Common myeloid progenitor, CD34-positive (primary cell): Measurements from ENCODE around the gene ACSL6. TPM values are rescaled to one million over a fixed set of nuclear protein-coding genes. Genes with fewer than 3 reads are reported as not detected.

ENCODE experiments used
- CTCF ChIA-PET: fragments of 350-600 bp; sonication (Branson Sonifier 250); formaldehyde crosslinking; loops from one replicate; lab custom pipeline; 2021; ENCODE audit warnings: antibody characterized with exemption; lab: Charles Lee
- POLR2A ChIA-PET: fragments of 350-600 bp; sonication (Branson Sonifier 250); formaldehyde crosslinking; loops from one replicate; lab custom pipeline; 2021; ENCODE audit warnings: antibody characterized with exemption; lab: Charles Lee
- DNase-seq, 3 donors: peaks; one replicate each; pipeline versions ENCODE4 v3.0.0 to v3.0.0-alpha.2; 2013
- H3K27ac ChIP-seq, 2 experiments: 1 replicate in 1 of 2; 2 replicates in 1 of 2; pipeline ENCODE4 v1.7.0; 2013; ENCODE audit warnings: inconsistent platforms in 2 of 2, low read length in 2 of 2, mild to moderate bottlenecking in 2 of 2, low read depth in 1 of 2, moderate library complexity in 1 of 2; ENCODE audit not compliant: severe bottlenecking in 2 of 2, insufficient read depth in 1 of 2, poor library complexity in 1 of 2
- H3K27me3 ChIP-seq, 5 experiments: replicated peaks in 2 of 5; 1 replicate in 3 of 5; 2 replicates in 2 of 5; pipeline versions ENCODE4 v1.6.1 to v1.7.0; 2013; ENCODE audit warnings: low read length in 4 of 5, mild to moderate bottlenecking in 2 of 5, moderate library complexity in 2 of 5, inconsistent platforms in 1 of 5; ENCODE audit not compliant: insufficient read depth in 5 of 5, control insufficient read depth in 4 of 5
- H3K36me3 ChIP-seq, 4 experiments: 1 replicate in 2 of 4; 2 replicates in 2 of 4; pipeline versions ENCODE4 v1.6.1 to v1.7.0; 2013; ENCODE audit warnings: low read length in 3 of 4, control low read depth in 1 of 4, mild to moderate bottlenecking in 1 of 4; ENCODE audit not compliant: control insufficient read depth in 4 of 4, insufficient read depth in 4 of 4
- H3K4me1 ChIP-seq, 4 experiments: 1 replicate in 3 of 4; 2 replicates in 1 of 4; pipeline versions ENCODE4 v1.6.1 to v1.7.1; 2013; ENCODE audit warnings: low read length in 3 of 4, mild to moderate bottlenecking in 3 of 4, control low read depth in 1 of 4, inconsistent platforms in 1 of 4, moderate library complexity in 1 of 4; ENCODE audit not compliant: control insufficient read depth in 4 of 4, insufficient read depth in 4 of 4; ENCODE audit errors: control extremely low read depth in 1 of 4
- H3K4me3 ChIP-seq, 7 experiments: 1 replicate in 4 of 7; 2 replicates in 3 of 7; pipeline versions ENCODE4 v1.5.1 to v1.7.0; 2013; ENCODE audit warnings: mild to moderate bottlenecking in 7 of 7, low read length in 6 of 7, moderate library complexity in 6 of 7, inconsistent platforms in 2 of 7, low read depth in 2 of 7, control low read depth in 1 of 7; ENCODE audit not compliant: insufficient read depth in 4 of 7, control insufficient read depth in 1 of 7; ENCODE audit errors: extremely low read depth in 1 of 7
- H3K9me3 ChIP-seq, 5 experiments: 1 replicate in 4 of 5; 2 replicates in 1 of 5; pipeline versions ENCODE4 v1.6.1 to v1.7.1; 2013; ENCODE audit warnings: low read length in 4 of 5, mild to moderate bottlenecking in 2 of 5, inconsistent platforms in 1 of 5, low read depth in 1 of 5, moderate library complexity in 1 of 5; ENCODE audit not compliant: control insufficient read depth in 4 of 5, insufficient read depth in 2 of 5; ENCODE audit errors: control extremely low read depth in 1 of 5
- WGBS: methylation state at CpG from one replicate; pipeline ENCODE4 v1.1.5; 2013; ENCODE audit not compliant: insufficient coverage; 5-methylcytosine and 5-hydroxymethylcytosine counted together
- polyA plus RNA-seq: library from polyadenylated mRNA; unstranded; fragments of 120-200 nt; gene quantifications from one replicate; pipeline ENCODE4 v1.2.1, GENCODE V29; 2013

The ACSL6 gene
- polyA plus RNA-seq = 0.03 TPM

GRCh38 chr5:132011622-132012343 is at the start of gene ACSL6:
Gene ACSL6 (minus strand): TSS chr5:132011658. CDS start chr5:132011553, 105 bp downstream.
- H3K27ac ChIP-seq = no peak within 1 kb of the TSS
- peak in 2 of 3 donors; percentile 40 to 61 for DNase-seq
- no peaks in the 10 kb centered on the region for H3K9me3 ChIP-seq
- WGBS = 4% methylated on average over 60 of the region's 63 CpGs
- CTCF ChIA-PET = interaction anchor here (1.0 to 8.1 kb wide), 9 partner anchors 10 to 589 kb away, joined by 3 to 126 read pairs (median 5); no protein-coding TSS in a partner anchor
- H3K36me3 ChIP-seq = no peaks in the 10 kb centered on the region
- peaks cover 0 to 41% (median 18%) of the 10 kb centered on the region in 5 experiments for H3K27me3 ChIP-seq
- POLR2A ChIA-PET = no interaction called here
- H3K4me3 ChIP-seq = peak within 1 kb of the TSS; percentile 21 to 72 (median 55)
- H3K4me1 ChIP-seq = peaks cover 0 to 21% (median 14%) of the 10 kb centered on the region in 4 experiments

- CTCF ChIA-PET = interaction anchor here (0.7 to 5.0 kb wide), 8 partner anchors 10 to 470 kb away, joined by 3 to 34 read pairs (median 6); partner anchors contain the start of genes ACSL6 and FNIP1
- no peak within 1 kb of the TSS for H3K27ac ChIP-seq
- 83% methylated on average over 11 of the region's 16 CpGs for WGBS
- POLR2A ChIA-PET = no interaction called here
- H3K4me3 ChIP-seq = no peak within 1 kb of the TSS
- no peaks in the 10 kb centered on the region for H3K27me3 ChIP-seq
- no peaks in the 10 kb centered on the region for H3K9me3 ChIP-seq
- peak in 1 of 3 donors; percentile 45 for DNase-seq
- peaks cover 0 to 19% (median 14%) of the 10 kb centered on the region in 4 experiments for H3K4me1 ChIP-seq
- H3K36me3 ChIP-seq = no peaks in the 10 kb centered on the region
These were observed 49.2 kb upstream of the ACSL6 start, which contains the start of gene IL3 for GRCh38 chr5:132060501-132061161. Gene IL3 (plus strand): TSS chr5:132060655. CDS start chr5:132060707, 52 bp downstream.

GRCh38 chr5:132059696-132060500 is 48.4 kb upstream of the ACSL6 start:
- H3K27ac ChIP-seq = no peak overlapping the region
- H3K4me1 ChIP-seq = peaks cover 0 to 25% (median 16%) of the 10 kb centered on the region in 4 experiments
- no peaks in the 10 kb centered on the region for H3K36me3 ChIP-seq
- WGBS = 100% methylated on average over 8 of the region's 13 CpGs
- CTCF ChIA-PET = interaction anchor here (1.0 to 3.3 kb wide), 4 partner anchors 50 to 263 kb away, joined by 4 to 11 read pairs (median 8); partner anchors contain the start of genes ACSL6 and FNIP1
- no peaks in the 10 kb centered on the region for H3K27me3 ChIP-seq
- H3K9me3 ChIP-seq = no peaks in the 10 kb centered on the region
- DNase-seq = no peak
- POLR2A ChIA-PET = no interaction called here
- no peak overlapping the region for H3K4me3 ChIP-seq

GRCh38 chr5:132059043-132059695 is 47.7 kb upstream of the ACSL6 start:
- no peaks in the 10 kb centered on the region for H3K9me3 ChIP-seq
- peaks cover 0 to 25% (median 16%) of the 10 kb centered on the region in 4 experiments for H3K4me1 ChIP-seq
- ChIA-PET POLR2A (no interaction called here), CTCF (interaction anchor here (1.3 to 3.3 kb wide), 3 partner anchors 49 to 179 kb away, joined by 4 to 11 read pairs (median 11); partner anchors contain the start of gene ACSL6)
- no peaks in the 10 kb centered on the region for H3K27me3 ChIP-seq
- H3K4me3 ChIP-seq = no peak overlapping the region
- no peak for DNase-seq
- H3K36me3 ChIP-seq = no peaks in the 10 kb centered on the region
- H3K27ac ChIP-seq = no peak overlapping the region
- 93% methylated on average over 9 of the region's 9 CpGs for WGBS

GRCh38 chr5:132058646-132059042 is 47.2 kb upstream of the ACSL6 start:
- DNase-seq = no peak
- Histone ChIP-seq H3K27me3 (no peaks in the 10 kb centered on the region), H3K4me3 (no peak overlapping the region), H3K36me3 (no peaks in the 10 kb centered on the region), H3K4me1 (peaks cover 0 to 25% (median 16%) of the 10 kb centered on the region in 4 experiments), H3K9me3 (no peaks in the 10 kb centered on the region), H3K27ac (no peak overlapping the region)
- ChIA-PET CTCF (interaction anchor here (0.8 to 3.3 kb wide), 4 partner anchors 48 to 248 kb away, joined by 4 to 11 read pairs (median 8); partner anchors contain the start of gene ACSL6), POLR2A (no interaction called here)
- 98% methylated on average over 7 of the region's 7 CpGs for WGBS

- no peak overlapping the region for H3K27ac ChIP-seq
- H3K27me3 ChIP-seq = no peaks in the 10 kb centered on the region
- no peak overlapping the region for H3K4me3 ChIP-seq
- DNase-seq = no peak
- H3K4me1 ChIP-seq = peaks cover 0 to 25% (median 16%) of the 10 kb centered on the region in 4 experiments
- ChIA-PET POLR2A (no interaction called here), CTCF (interaction anchor here (0.8 to 3.3 kb wide), 4 partner anchors 47 to 247 kb away, joined by 4 to 11 read pairs (median 8); partner anchors contain the start of gene ACSL6)
- no peaks in the 10 kb centered on the region for H3K36me3 ChIP-seq
- no peaks in the 10 kb centered on the region for H3K9me3 ChIP-seq
- over 99% methylated on average over 9 of the region's 12 CpGs for WGBS
These were observed 46.2 kb upstream of the ACSL6 start for GRCh38 chr5:132057498-132058255.
